Measurements from ENCODE around the gene ATP11A. TPM values are rescaled to one million over a fixed set of nuclear protein-coding genes. Genes with fewer than 3 reads are reported as not detected.

The ATP11A gene
- total and polyA plus RNA-seq, 9 of the 15 experiments (the other 6 are each of a cell fraction or from before 2014, with no cell fraction given): 0.38 to 34.2 (median 4.2) TPM

DNA sequence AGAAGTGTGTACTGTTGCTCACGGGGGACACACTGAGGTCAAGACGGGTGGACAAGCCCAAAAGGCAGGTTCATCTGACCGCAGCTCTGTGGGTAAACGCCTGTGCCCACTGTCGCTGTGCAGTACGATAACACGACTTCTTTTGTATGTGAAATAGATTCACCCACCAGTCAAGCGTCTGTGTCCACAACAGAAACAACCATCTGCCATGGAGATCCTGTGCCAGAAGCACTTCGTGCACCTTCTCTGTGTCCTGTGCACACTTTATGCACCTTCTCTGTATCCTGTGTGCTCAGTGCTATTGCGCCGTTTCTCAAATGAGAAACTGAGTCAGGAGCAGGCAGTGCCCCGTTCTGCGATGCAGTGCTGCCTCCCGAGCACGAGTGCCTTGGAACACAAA, 138.9 kb downstream of the ATP11A start:
- Histone ChIP-seq H3K4me2 (ENCODE audit: insufficient read depth, low read length) (no peak overlapping the region), H4K20me1 (replicated peaks; ENCODE audit: control insufficient read depth, insufficient read depth, low read length) (no peaks in the 10 kb centered on the region), H3K27ac (ENCODE audit: extremely low read depth, low read depth, low read length) (no peak overlapping the region), H3K36me3 (ENCODE audit: control insufficient read depth, insufficient read depth, low read length) (peaks cover 55% of the 10 kb centered on the region; the same call in 2 of the 3 replicates), H2AFZ (ENCODE audit: low read depth, low read length) (no peak overlapping the region), H3K27me3 (ENCODE audit: control insufficient read depth in 2 of 2, insufficient read depth in 2 of 2, low read length in 2 of 2) (no peaks in the 10 kb centered on the region), H3K9me1 (ENCODE audit: control insufficient read depth, insufficient read depth, low read length) (no peaks in the 10 kb centered on the region), H3K4me3 (no peak overlapping the region), H3K4me1 (replicated peaks in 1 of 2; ENCODE audit: control insufficient read depth in 2 of 2, insufficient read depth in 2 of 2, low read length in 2 of 2) (no peaks in the 10 kb centered on the region), H3K9me3 (replicated peaks; ENCODE audit: control insufficient read depth, insufficient read depth, low read depth, low read length) (no peaks in the 10 kb centered on the region), H3K79me2 (ENCODE audit: control insufficient read depth, insufficient read depth, low read length) (no peaks in the 10 kb centered on the region), H3K9ac (ENCODE audit: insufficient read depth in 1 of 2, low read depth in 2 of 2, low read length in 2 of 2) (no peak overlapping the region)
- 94% methylated on average over 13 of the region's 15 CpGs for WGBS (ENCODE audit: insufficient coverage, low coverage, missing lambda C conversion rate)
- ChIA-PET CTCF (ENCODE audit: low intra/inter-chr PET ratio) (no interaction called here), POLR2A (no interaction called here)
- TF ChIP-seq ZNF561 (CRISPR knock-in tag; conservative IDR thresholded peaks at IDR 0.05): no peak
- no peak for TF ChIP-seq NR4A1 (CRISPR knock-in tag; IDR thresholded peaks at IDR 0.05)
- no peak for TF ChIP-seq NR4A1 (tag; IDR thresholded peaks at IDR 0.05)
- no peak for TF ChIP-seq ZNF12 (CRISPR knock-in tag; IDR thresholded peaks at IDR 0.05)
- TF ChIP-seq MAZ (CRISPR knock-in tag; conservative IDR thresholded peaks at IDR 0.05 in 1 of 2, IDR thresholded peaks at IDR 0.05 in 1 of 2): no peak
- TF ChIP-seq TEAD2 (tag; IDR thresholded peaks at IDR 0.05): no peak
- no peak for TF ChIP-seq MYNN (IDR thresholded peaks at IDR 0.05)
- no peak for TF ChIP-seq MYNN (CRISPR knock-in tag; IDR thresholded peaks at IDR 0.05)
- TF ChIP-seq MCM2 (IDR thresholded peaks at IDR 0.05; ENCODE audit: low read depth): no peak
- no peak for TF ChIP-seq PPARD (CRISPR knock-in tag; IDR thresholded peaks at IDR 0.05)
- TF ChIP-seq NBN (IDR thresholded peaks at IDR 0.05; ENCODE audit: low read depth): no peak
- no peak for TF ChIP-seq XRCC3 (IDR thresholded peaks at IDR 0.05)
- TF ChIP-seq HEY1 (CRISPR knock-in tag; IDR thresholded peaks at IDR 0.05; ENCODE audit: borderline replicate concordance): no peak
- in situ Hi-C loops (cut with MboI): no loop called here
- ATAC-seq (no peak), DNase-seq (ENCODE audit: extremely low read depth in 1 of 4, low spot score in 3 of 4) (no peak), FAIRE-seq (no peak)
- intact Hi-C loops (cut with micrococcal nuclease): no loop called here
- BruUV-seq (replicated peaks): no TSS peak
